NCI-H345 treated with DMSO at 0.1 percent for 48 hours (cell line): ENCODE results near the gene TNPO3.
"Not testable (repeated sequence)": the region's sequence is repeated elsewhere in the genome, so short reads cannot be mapped to it uniquely, and the experiment has no call there.

ENCODE experiments used
- DNase-seq: peaks from one replicate; lab custom pipeline; 2025; ENCODE audit not compliant: unreplicated experiment; lab: John Stamatoyannopoulos, UW

The TNPO3 gene

DNA sequence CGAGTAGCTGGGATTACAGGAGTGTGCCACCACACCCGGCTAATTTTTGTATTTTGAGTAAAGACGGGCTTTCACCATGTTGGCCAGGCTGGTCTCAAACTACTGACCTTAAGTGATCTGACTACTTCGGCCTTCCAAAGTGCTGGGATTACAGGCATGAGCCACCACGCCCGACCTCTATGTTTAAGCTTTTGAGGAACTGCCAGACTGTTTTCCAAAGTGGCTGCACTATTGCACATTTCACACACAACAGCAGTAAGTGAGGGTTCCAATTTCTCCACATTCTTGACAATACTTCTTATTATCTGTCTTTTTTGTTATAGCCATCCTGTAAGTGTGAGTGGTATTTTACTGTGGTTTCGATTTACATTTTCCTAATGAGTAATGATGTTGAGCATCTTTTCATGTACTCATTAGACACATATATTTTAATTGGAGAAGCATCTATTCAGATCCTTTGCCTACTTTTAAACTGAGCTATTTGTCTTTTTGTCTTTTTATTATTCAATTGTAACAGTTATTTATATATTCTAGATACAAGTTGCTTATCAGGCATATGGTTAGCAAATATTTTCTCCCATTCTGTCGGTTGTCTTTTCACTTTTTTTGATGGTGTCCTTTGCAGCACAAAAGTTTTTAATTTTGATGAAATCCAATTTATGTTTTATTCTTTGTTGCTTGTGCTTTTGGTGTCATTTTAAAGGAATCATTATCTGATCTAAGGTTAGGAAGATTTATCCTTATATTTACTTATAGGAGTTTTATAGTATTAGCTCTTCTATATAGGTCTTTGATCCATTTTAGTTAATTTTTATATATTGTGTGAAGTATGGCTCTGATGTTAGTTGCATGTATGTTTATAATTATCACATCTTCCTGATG is 130.0 kb downstream of the TNPO3 start:
- no peak for DNase-seq

DNA sequence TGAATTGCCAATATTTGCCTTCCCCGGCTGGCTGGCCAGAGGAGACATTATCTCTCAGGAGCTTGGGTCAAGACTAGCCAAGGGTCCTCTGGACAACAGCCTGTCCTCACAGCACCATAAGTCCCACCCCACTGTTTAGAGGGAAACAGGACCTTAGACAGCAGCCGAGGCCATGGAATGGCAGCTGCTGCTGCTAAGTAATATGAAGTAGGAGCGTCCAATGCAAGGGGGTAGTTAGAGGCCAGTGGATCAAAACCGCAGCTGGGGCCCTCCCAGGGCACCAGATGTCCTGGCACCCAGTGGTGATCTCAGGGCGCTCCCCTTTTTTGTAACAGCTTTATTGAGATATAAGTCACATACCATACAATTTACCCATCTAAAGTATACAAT is 131.5 kb downstream of the TNPO3 start:
- DNase-seq, result no peak

DNA sequence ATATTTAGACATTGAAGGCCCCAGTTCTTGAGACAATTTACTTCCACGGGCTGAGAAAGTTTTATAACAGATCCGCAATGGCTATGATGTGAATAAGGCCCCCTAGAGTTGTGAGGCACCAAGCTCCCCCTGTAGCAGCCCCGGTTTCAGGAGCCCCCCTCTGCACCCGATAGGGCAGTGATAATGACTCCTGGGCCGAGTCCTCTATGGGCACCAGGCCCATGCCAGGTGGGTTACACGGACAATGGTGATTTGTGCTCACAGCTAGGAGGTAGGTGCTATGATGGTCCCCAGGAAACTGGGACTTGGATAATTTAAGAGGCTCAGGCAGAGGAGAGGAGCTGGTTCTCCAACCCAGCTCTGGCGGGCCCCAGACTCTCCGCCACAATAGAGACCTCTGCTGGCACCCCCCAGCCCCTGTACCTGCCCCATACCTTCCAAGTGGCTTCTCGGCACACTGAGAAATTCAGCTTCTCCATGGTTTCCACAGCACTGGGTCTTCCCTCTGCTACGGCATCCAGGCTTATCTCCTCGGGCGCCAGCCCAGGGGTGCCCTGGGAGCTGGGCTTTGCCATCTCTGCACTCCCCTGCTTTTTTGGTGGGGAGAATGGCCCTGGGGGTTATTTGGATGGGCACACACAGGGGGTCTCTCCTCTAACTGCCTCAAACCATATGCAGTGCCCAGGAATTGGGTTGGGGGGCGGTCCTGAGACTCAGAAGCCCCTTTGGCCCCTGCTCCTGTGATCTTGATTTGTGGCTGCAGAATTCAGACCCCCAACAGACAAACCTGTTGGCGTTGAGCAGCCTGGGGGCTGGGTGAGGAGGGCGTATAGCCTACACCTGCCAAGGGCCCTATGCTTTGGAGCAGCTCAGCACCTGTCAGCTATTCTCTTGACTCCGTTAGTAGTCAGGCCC is 132.2 kb downstream of the TNPO3 start:
- DNase-seq, result no peak

DNA sequence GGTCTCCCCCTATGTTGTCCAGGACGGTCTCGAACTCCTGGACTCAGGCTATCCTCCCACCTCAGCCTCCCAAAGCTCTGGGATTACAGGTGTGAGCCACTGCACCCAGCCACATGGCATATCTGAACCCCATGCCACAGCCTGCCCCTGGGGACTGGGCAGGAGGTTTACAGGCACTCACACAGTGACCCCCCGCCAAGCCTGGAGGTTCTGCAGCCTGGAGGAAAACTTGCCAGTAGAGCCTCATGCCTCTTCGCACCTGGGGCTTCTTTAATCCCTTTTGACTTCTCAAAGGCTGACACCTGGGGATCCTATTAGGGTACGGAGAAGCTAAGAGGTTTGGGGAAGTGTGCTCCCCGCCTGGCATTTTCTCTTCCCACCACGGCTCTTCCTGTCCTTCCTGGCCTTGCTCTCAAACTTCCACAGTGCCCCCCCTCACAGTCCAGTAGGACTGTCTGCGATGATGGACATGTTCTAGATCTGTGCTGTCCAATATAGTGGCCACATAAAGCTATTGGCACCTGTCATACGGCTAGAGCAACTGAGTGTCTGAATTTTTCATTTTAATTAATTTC is 133.0 kb downstream of the TNPO3 start:
- DNase-seq, result no peak

DNA sequence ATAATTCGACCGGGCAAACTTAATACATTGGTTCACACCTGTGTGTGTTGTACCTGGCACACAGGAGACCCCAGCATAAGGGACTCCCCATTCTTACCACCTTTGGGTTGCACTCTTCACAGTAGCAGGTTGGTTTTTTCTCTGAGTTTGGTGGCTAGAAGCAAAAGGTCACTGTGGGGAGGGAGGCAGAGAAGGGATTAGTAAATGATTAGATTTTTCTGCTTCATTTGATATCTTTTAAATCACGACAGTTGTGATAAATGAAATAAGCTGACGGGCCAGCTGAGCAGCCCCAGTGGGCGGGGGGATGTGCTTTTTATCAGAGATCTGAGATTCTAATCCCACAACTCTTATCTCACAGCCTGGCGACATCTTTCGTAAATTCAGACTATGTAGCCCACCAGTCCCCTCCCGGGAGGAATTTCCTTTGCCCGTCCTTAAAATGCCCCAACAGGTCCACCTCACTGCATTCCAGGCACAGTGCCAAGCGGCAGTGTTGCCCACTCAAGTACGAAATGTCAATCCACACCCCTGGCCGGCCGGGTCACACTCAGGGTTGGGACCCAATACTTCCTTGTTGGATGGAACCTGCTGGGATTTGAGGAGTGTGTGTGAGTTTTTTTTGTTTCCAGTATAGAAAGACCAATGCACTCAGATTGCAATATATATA is 133.9 kb downstream of the TNPO3 start:
- no peak for DNase-seq

DNA sequence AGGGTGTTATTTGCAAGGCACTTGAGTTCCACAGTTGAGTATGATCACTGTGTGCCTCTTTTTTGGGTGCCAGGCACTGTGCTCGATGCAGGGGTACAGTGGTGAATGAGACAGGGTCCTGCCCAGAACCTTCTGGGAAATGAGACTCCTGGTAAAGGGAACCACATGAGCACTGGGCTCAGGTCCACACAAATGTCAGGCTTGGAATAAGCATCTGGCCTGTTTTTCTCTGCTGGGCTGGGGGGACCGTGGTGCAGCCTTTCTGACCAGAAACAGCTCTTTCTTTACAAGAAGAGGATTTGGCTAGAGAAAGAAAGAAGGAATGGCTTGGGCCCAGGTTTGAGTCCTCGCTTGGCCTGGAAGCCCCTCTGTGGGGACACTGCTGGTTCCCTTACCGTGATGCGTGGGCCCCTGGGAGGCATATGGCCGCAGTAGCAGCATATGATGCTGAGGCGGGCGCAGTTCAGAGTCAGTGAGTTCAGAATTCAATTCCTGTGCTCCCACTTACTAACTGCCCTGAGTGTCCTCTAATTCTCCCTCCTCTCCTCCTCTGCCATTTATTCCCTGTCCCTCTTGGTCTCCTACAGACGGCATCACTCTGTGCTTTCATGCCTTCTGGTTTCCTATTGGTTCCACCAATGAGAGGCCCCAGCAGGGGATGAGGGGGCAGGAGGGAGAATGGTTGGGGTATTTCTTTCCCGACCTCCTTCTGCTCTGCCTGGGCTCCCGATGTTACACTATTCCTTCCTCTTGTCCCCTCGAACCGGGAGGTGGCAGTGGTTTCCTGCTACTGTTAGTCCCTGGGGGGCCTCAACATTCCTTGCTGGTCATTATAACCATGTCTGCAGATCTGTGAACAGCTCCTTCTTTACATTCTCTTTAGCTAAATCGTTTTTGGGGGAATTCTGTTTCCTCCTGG is 134.8 kb downstream of the TNPO3 start:
- DNase-seq, result no peak

DNA sequence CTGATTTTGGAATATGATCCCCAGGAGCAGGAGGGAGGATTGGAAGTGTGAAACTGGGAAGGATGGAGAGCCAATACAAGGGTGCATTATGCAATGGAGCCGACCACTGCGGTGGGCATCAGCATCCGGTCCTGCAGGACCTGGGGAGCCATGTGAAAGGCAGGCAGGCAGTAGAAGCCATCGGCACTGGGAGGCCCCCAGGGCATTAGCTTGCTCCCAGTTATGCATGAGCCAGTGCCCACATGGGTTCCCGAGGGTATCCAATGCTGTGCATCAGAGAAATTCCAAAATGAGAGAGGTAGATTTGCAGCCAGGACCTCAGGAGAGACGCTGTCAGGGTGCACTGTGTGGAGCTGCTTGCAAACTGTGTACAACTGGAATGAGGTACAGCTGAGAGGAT is 135.7 kb downstream of the TNPO3 start:
- DNase-seq, result no peak

DNA sequence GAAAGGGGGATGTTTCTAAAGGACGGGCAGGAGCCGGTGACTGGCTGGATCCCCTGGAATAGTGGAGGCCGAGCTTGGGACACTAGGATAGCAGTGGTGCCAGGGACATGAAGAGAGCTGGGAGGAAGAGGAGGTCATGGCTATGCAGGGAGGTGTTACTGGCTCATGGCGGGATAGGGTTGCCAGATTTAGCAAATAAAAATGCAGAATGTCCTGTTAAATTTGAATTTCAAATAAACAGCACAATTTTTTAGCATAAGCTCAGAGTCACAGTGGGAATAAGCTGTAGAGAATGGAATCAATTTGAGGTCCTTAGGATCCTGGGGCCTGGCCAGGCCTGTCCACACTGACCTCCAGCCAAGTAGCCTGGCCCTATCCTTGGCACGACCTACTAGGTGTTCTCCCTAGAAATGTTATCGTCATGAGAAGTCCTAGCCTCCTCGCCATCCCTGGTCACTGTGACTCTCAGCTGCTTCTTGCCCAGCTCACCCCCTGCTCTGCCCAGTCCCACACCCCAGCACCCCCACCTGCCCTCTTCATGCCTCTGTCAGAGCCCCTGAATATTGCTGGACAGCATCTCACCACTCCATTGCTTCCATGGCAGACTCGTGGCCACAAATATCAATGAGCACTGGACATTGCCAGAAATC is 136.8 kb downstream of the TNPO3 start:
- no peak for DNase-seq

DNA sequence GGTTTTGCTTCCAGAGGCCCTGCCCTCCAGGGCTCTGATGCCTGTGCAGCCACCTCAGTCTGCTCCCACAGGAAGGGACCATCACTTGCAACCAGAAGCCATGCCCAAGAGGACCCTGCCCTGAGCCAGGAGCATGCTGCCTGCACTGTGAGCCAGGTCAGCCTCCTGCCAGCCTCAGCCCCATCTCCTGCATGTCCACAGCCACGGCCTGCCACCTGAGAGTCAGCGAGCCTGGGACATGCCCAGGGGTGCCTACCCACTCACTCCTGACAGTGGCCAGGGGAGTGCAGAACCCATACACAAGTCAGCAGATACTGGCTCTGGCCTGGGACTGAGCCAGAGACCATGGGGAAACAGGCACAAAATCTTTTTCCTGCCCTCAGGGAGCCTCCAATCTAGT is 137.8 kb downstream of the TNPO3 start:
- no peak for DNase-seq

DNA sequence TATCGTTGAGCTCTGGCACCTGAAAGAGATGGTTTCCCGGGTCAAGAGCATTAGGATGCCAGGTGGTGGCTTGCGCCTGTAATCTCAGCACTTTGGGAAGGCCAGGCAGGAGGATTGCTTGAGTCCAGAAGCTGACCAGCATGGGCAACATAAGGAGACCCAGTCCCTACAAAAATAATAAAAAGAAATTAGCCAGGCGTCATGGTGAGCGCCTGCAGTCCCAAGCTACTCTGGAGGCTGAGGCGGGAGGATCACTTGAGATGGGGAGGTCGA is 138.3 kb downstream of the TNPO3 start:
- DNase-seq, result no peak

DNA sequence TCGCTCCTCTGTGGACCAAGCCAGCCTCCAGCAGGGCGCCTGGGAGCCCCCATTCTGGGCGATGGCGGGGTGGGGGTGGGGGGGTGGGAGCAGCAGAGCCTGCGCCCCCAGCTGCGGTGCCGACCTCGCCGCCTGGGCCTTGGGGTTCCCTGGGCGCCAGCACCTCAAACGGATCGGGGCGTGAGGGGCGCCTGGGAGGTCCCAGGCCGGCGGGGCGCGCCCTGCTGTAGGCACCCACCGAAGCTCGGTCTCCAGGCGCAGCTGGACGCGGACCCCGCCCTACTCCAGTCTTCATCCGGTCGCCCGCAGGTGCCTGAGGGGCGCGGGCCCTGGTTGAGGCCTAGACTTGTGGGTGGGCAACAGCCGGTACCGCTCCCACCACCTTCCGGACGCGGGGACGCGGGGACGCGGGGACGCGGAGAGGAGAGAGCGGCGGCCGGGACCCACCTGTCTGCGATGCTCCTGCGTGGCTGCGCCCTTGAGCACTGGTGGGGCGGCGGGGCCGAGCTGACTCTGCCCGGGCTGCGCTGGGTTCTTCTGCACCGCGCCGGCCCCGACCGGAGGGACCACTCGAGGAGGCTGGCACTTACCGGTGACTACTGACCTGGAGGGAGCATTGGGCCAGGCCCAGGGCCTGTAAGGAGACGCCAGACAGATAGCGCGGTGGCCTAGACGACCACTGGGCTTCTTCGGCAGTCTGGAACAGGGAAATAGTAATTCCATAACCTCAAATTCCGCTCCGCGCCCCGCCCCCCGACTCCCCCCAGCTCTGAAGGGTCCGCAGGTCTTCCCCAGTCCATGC is 138.9 kb downstream of the TNPO3 start:
- DNase-seq, result no peak

DNA sequence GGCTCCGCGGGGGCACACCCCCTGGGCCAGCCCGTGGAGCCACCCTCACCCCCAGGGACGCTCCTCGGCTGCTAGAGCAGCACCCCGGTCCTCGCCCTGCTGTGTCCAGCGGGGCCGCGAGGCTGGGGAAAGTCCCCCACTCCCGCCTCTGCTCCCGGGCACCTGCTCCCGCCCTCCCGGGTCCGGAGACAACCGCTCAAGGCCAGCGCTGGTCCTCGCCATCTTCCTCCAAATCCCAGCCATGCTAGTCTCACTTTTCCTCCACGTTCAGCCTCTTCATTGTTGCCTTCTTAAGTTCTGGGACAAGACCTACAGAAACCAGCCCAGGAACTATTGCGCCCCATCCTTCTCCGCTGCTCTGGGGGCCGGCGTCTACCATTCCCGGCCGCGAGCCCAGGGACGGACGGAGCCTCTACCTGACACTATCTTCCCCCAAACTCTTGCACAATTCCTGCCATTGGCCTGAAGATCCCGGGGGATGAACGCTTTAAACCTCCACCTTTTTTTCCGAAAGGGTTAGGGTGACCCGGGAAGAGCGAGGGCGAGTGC is 139.6 kb downstream of the TNPO3 start:
- DNase-seq, result no peak

DNA sequence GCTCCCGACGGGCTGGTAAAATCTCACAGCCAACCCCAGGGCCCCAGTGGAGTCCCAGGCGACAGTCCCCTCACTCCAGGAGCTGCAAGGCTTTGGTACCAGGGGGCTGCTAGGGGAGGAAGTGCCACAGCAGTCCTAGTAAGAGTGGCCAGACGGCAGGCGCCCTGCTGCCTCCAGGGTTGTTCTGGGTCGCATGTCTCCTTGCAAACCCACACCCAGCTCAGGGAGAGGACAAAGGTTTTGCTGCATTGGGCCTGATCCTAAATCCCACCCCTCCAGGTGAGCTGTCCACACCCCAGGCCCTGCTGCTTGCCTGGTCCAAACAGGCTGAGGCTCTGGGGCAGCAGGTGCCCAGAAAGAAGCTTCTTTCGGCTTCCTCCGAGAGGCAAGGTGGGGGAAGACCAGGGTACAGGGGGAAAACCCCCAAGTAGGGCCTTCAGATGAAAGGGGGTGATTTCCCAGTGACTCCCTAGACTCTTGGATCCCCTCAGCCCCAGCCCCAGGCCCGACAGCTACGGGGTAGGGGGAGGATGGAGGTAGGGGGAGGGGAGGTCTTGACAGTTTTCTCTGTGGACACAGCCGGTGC is 140.3 kb downstream of the TNPO3 start:
- DNase-seq, result no peak

DNA sequence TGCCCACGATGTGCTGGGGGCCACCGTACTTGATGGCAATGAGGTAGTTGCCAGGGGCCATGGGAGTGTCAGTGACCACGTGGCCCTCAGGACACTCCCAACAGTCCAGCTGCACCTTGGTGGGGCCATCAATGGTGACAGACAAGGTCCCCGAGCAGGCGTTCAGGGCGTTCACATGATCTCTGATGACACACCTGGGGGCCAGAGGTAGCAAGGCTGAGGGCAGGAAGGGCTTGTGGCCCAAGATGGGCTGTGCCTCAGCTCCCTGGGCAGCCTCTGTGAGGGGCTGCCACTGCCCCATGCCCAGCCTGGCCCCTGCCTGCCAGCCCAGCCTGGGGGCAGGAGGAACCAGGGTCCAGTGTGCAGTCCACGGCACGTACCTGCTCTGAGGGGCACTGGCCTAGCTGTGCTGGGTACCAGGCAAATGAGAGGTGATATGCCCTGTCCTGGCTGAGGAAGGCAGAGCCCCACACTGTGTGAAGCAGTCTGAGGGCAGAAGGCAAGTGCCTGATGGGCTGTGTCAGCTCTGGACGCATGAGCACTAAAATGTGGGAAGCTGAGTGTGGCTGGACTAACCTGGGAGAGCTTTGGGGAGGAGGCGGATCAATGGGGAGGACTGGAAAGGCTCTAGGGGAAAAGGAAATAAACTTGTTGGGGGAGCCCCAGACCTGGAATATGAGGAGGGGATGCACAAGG is 140.9 kb downstream of the TNPO3 start:
- no peak for DNase-seq

DNA sequence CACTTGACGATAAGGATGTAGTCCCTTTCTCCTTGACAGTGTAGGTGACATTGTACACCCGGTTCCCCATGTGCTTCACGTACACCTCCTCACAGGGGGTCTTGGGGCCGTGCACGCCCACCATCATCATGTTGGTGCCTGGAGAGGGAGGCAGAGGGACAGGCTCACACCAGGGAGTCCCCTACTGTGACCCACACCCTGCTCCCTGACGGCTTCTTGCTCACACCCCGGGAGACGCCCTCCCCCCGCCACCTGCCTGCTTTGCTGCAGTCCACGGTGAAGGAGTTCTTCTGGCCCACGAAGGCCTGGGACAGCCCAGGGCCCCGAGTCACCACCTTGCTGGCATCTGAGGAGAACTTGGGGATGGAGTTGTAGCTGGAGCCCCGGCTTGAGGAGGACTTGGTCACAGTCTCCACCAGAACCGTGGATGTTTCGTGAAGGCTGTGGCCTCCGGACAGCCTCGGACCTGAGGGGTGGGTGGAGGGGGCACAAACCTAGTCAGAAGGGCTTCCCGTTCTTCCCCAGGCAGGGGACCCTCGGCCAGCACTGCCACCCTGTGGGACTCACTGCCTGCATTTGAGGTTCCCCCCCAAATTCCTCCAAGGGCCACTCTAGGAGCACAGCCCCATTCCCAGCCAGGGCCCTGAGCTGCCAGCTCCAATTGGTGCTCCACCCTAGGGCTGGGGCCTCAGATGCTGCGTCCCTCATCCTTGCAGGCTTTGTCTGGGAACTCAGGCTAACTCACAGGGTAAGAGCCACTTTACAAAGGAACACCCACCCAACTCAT is 142.0 kb downstream of the TNPO3 start:
- DNase-seq, result not testable (repeated sequence)

DNA sequence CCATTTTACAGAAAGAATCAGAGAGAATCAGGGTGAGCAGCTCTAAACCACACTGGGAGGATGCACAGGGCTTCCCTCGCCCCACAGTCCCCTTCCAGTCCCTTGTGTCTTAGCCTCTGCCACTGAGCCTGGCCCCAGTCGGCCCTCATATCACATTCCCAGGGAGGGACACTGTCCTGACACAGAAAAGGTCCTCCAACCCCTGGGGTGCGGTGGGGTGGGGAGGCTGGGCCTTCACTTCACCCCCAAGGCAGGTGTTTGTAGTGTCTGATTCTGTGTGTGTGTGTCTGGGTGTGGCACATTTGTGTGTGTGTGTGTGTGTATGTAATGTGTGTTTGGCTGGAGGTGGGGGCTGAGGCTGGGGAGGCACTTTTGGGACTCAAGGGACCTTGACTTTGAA is 142.6 kb downstream of the TNPO3 start:
- no peak for DNase-seq

DNA sequence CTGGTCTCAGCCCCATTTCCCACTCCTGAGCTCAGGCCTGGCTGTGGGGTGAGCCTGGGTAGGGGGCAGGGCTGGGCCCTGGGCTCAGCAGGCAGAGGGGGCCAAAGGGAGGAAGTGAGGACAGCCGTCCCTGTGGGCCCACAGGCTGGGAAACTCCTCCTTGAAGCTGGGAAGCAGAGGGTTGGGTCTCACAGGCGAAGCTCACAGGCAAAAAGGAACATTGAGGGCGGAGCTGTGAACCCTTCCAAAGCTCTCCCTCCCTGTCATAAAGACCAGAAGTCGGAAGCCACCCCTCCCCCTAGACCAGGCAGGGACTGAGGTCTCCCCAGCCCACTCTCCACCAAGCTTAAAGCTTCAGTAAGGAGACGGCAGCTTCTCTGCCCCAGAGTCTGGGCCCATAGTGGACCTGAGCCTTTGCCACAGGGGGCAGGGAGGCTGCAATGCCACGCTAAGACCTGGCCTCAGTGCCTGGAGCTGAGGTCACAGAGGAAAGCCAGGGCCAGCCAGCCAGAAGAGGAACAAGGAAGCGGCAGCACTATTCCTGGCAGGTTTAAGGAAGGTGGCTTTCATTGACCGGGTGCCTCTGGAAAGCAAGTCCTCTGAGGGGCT is 143.4 kb downstream of the TNPO3 start:
- no peak for DNase-seq
